ENCODE data around the gene MAP4K2. TPM values are rescaled to one million over a fixed set of nuclear protein-coding genes. Genes with fewer than 3 reads are reported as not detected.
A peak's percentile ranks its signal among the peaks of the same experiment; 100 is the strongest.

MAP4K2 gene
- total RNA-seq, 5 donors from 2014 or later (not counting 1 experiment from before 2014, with no cell fraction given) = 80.9 to 131 (median 102) TPM

DNA sequence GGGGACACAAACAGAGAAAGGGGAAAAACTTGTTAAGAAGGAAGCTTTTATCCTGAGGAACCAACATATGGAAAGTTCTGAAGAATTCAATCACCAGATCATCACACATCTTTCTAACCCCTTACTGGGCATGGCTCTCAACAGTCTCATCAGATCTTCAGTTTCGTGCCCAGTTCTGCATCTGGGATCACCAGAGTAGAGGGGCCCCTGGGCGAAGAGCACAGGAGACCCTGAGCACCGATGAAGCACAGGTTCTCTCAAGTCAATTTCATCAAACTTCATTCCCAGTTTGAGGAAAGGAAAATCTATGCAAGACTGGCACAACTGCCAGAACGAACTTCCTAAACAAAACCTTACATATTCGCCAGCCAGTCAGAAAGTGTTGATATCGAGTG lies 34.7 kb downstream of the MAP4K2 start:
- Histone ChIP-seq H3K36me3 (ENCODE audit: control insufficient read depth in 2 of 2, extremely low read depth in 1 of 2, insufficient read depth in 1 of 2, low read length in 1 of 2) (peaks cover 8 to 87% of the 10 kb centered on the region in 2 donors), H3K4me3 (ENCODE audit: control insufficient read depth in 1 of 2, extremely low read depth in 1 of 2, low read length in 1 of 2) (no peak overlapping the region), H3K27me3 (replicated peaks in 1 of 2; ENCODE audit: control insufficient read depth in 2 of 2, extremely low read depth in 1 of 2, insufficient read depth in 2 of 2, low read length in 1 of 2) (no peaks in the 10 kb centered on the region), H3K9me3 (no peaks in the 10 kb centered on the region), H3K4me1 (ENCODE audit: control insufficient read depth in 1 of 2, extremely low read depth in 1 of 2, insufficient read depth in 2 of 2, low read length in 2 of 2) (peaks cover 57 to 87% of the 10 kb centered on the region in 2 experiments), H3K27ac (ENCODE audit: low read length) (peak overlapping the region; percentile 60)
- POLR2A ChIA-PET = interaction anchor here (0.6 to 0.9 kb wide), 5 partner anchors 8 to 1851 kb away, joined by 3 to 6 read pairs (median 3); partner anchors contain the start of gene SF1 (in 1 of the 2)
- Mint-ChIP-seq H3K4me3 (peak overlapping the region in 1 of 3 donors; percentile 86), H3K27me3 (no peaks in the 10 kb centered on the region), H3K9me3 (no peaks in the 10 kb centered on the region), H3K4me1 (peaks cover 90 to 95% (median 93%) of the 10 kb centered on the region in 3 donors), H3K27ac (peak overlapping the region; percentile 93 to 94), H3K36me3 (peaks cover 81% of the 10 kb centered on the region)
- WGBS (ENCODE audit: insufficient coverage) = 80% methylated on average over 2 of the region's 6 CpGs
- CTCF ChIA-PET = interaction anchor here in 1 of 2 donors (1.3 kb wide), 1 partner anchor 10 kb away, joined by 4 read pairs; the partner anchor contains the start of gene SF1
- no peak for ATAC-seq (replicated peaks in 1 of 4)
- no peak for DNase-seq

GRCh38 chr11:64767344-64768299 lies 35.4 kb downstream of the MAP4K2 start:
- H3K36me3 Mint-ChIP-seq = peaks cover 81% of the 10 kb centered on the region
- ATAC-seq (replicated peaks in 1 of 4) = peak; percentile 22 to 25 (median 24)
- no peaks in the 10 kb centered on the region for H3K9me3 ChIP-seq
- peaks cover 90 to 95% (median 93%) of the 10 kb centered on the region in 3 donors for H3K4me1 Mint-ChIP-seq
- peaks cover 8 to 84% of the 10 kb centered on the region in 2 donors for H3K36me3 ChIP-seq (ENCODE audit: control insufficient read depth in 2 of 2, extremely low read depth in 1 of 2, insufficient read depth in 1 of 2, low read length in 1 of 2)
- peak overlapping the region; percentile 93 to 94 for H3K27ac Mint-ChIP-seq
- POLR2A ChIA-PET = interaction anchor here (0.6 to 0.9 kb wide), 5 partner anchors 9 to 1852 kb away, joined by 3 to 6 read pairs (median 3); partner anchors contain the start of gene SF1 (in 1 of the 2)
- peak overlapping the region in 1 of 2 donors; percentile 3 for H3K4me3 ChIP-seq (ENCODE audit: control insufficient read depth in 1 of 2, extremely low read depth in 1 of 2, low read length in 1 of 2)
- H3K4me1 ChIP-seq (ENCODE audit: control insufficient read depth in 1 of 2, extremely low read depth in 1 of 2, insufficient read depth in 2 of 2, low read length in 2 of 2) = peaks cover 57 to 87% of the 10 kb centered on the region in 2 experiments
- no peaks in the 10 kb centered on the region for H3K27me3 Mint-ChIP-seq
- CTCF ChIA-PET = interaction anchor here in 1 of 2 donors (1.3 kb wide), 1 partner anchor 11 kb away, joined by 4 read pairs; the partner anchor contains the start of gene SF1
- DNase-seq = peak; percentile 57 to 89 (median 79)
- peak overlapping the region; percentile 47 to 86 (median 47) for H3K4me3 Mint-ChIP-seq
- H3K9me3 Mint-ChIP-seq = no peaks in the 10 kb centered on the region
- 9% methylated on average over 9 of the region's 19 CpGs for WGBS (ENCODE audit: insufficient coverage)
- H3K27me3 ChIP-seq (replicated peaks in 1 of 2; ENCODE audit: control insufficient read depth in 2 of 2, extremely low read depth in 1 of 2, insufficient read depth in 2 of 2, low read length in 1 of 2) = no peaks in the 10 kb centered on the region
- peak overlapping the region; percentile 60 for H3K27ac ChIP-seq (ENCODE audit: low read length)

GRCh38 chr11:64766881-64767280 lies 36.1 kb downstream of the MAP4K2 start:
- peaks cover 80% of the 10 kb centered on the region for H3K36me3 Mint-ChIP-seq
- ChIA-PET POLR2A (no interaction called here), CTCF (no interaction called here)
- Histone ChIP-seq H3K4me1 (ENCODE audit: control insufficient read depth in 1 of 2, extremely low read depth in 1 of 2, insufficient read depth in 2 of 2, low read length in 2 of 2) (peaks cover 56 to 91% of the 10 kb centered on the region in 2 experiments), H3K4me3 (ENCODE audit: control insufficient read depth in 1 of 2, extremely low read depth in 1 of 2, low read length in 1 of 2) (no peak overlapping the region), H3K27me3 (replicated peaks in 1 of 2; ENCODE audit: control insufficient read depth in 2 of 2, extremely low read depth in 1 of 2, insufficient read depth in 2 of 2, low read length in 1 of 2) (no peaks in the 10 kb centered on the region), H3K9me3 (no peaks in the 10 kb centered on the region), H3K36me3 (ENCODE audit: control insufficient read depth in 2 of 2, extremely low read depth in 1 of 2, insufficient read depth in 1 of 2, low read length in 1 of 2) (peaks cover 8 to 83% of the 10 kb centered on the region in 2 donors), H3K27ac (ENCODE audit: low read length) (peak overlapping the region; percentile 60)
- ATAC-seq (replicated peaks in 1 of 4) = no peak
- peaks cover 90 to 95% (median 93%) of the 10 kb centered on the region in 3 donors for H3K4me1 Mint-ChIP-seq
- peak overlapping the region in 1 of 3 donors; percentile 86 for H3K4me3 Mint-ChIP-seq
- no peak for DNase-seq
- H3K27ac Mint-ChIP-seq = peak overlapping the region; percentile 93 to 94
- no peaks in the 10 kb centered on the region for H3K9me3 Mint-ChIP-seq
- WGBS (ENCODE audit: insufficient coverage) = 93% methylated on average over 4 of the region's 11 CpGs
- no peaks in the 10 kb centered on the region for H3K27me3 Mint-ChIP-seq

DNA sequence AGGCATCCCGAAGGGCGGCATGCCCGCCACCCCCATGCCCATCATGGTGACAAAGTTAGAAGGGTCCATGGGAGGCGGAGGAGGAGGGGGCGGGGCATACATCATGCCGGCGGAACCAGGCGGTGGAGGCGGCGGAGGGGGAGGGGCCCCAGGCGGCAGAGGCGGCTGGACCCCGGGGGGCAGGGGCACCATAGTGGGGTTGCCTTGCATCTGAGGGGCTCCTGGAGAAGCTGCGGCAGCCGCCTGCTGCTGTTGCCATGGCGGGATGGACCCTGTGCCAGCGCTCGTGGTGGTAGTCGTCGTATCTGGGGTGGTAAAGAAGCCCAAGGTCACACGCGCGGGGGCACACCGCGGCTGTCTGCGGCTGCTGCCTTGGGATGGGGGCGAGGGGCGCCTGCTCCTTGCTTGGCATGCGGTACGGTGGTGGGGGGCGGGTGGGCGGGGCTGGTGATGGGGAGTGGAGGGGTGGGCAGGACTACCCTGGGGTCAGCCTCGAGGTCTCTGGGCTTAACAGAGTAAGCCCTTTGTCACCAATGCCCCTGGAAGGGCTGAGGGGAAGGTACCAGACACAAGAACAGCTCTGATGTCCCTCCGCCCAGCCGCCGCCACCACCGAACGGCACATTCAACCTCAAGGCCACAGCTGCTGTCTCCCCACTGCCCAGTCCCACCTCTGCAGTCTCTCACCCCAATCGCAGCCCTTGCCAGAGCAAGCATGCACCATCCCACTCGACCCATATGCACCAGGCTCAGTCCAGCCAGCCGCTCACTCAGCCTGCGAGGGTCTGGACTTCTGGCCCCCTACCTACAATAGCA lies 37.0 kb downstream of the MAP4K2 start:
- Histone ChIP-seq H3K4me3 (ENCODE audit: control insufficient read depth in 1 of 2, extremely low read depth in 1 of 2, low read length in 1 of 2) (no peak overlapping the region), H3K36me3 (ENCODE audit: control insufficient read depth in 2 of 2, extremely low read depth in 1 of 2, insufficient read depth in 1 of 2, low read length in 1 of 2) (peaks cover 11 to 79% of the 10 kb centered on the region in 2 donors), H3K9me3 (no peaks in the 10 kb centered on the region), H3K4me1 (ENCODE audit: control insufficient read depth in 1 of 2, extremely low read depth in 1 of 2, insufficient read depth in 2 of 2, low read length in 2 of 2) (peaks cover 58 to 96% of the 10 kb centered on the region in 2 experiments), H3K27ac (ENCODE audit: low read length) (no peak overlapping the region), H3K27me3 (replicated peaks in 1 of 2; ENCODE audit: control insufficient read depth in 2 of 2, extremely low read depth in 1 of 2, insufficient read depth in 2 of 2, low read length in 1 of 2) (no peaks in the 10 kb centered on the region)
- WGBS (ENCODE audit: insufficient coverage) = 82% methylated on average over 11 of the region's 42 CpGs
- Mint-ChIP-seq H3K36me3 (peaks cover 72% of the 10 kb centered on the region), H3K27me3 (no peaks in the 10 kb centered on the region), H3K4me1 (peaks cover 90 to 95% (median 92%) of the 10 kb centered on the region in 3 donors), H3K9me3 (no peaks in the 10 kb centered on the region), H3K27ac (peak overlapping the region; percentile 88 to 97), H3K4me3 (peak overlapping the region in 2 of 3 donors; percentile 37 to 86)
- DNase-seq = no peak
- no peak for ATAC-seq (replicated peaks in 1 of 4)
- POLR2A ChIA-PET = interaction anchor here in 1 of 2 donors (0.6 to 1.5 kb wide), 2 partner anchors 9 to 19 kb away, joined by 4 to 12 read pairs; no protein-coding TSS in a partner anchor
- CTCF ChIA-PET = interaction anchor here in 1 of 2 donors (0.9 kb wide), 1 partner anchor 10 kb away, joined by 4 read pairs; no protein-coding TSS in a partner anchor

DNA sequence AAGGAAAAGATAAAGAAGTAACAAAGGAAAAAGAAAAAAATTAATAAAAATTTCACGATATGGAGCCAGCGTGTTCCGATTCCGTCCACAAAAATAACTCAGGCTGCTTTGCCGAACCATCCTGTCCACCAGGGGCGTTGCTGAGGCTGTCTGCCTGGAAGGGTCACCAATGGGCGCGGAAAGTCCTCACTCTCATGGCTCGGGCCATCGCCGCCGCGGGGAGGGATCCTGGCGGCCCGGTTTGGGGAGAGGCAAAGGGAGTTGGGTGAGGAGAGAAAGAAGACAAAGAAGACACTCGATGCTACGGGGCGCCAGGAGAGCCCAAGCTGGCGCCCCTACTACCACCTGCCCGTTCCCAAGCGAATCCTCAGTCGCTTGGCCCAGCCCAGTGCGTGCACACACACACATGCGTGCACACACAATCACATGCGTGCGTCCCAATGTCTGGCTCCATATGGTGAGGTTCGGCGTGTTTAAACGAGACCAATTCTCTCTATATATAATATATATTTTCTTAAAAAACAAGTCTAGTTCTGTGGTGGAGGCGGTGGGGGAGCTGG lies 37.6 kb downstream of the MAP4K2 start:
- Mint-ChIP-seq H3K27ac (peak overlapping the region; percentile 88 to 97), H3K27me3 (no peaks in the 10 kb centered on the region), H3K36me3 (peaks cover 65% of the 10 kb centered on the region), H3K4me3 (peak overlapping the region; percentile 70 to 86 (median 76)), H3K4me1 (peaks cover 90 to 95% (median 92%) of the 10 kb centered on the region in 3 donors), H3K9me3 (no peaks in the 10 kb centered on the region)
- Histone ChIP-seq H3K27me3 (replicated peaks in 1 of 2; ENCODE audit: control insufficient read depth in 2 of 2, extremely low read depth in 1 of 2, insufficient read depth in 2 of 2, low read length in 1 of 2) (no peaks in the 10 kb centered on the region), H3K27ac (ENCODE audit: low read length) (peak overlapping the region; percentile 74), H3K9me3 (no peaks in the 10 kb centered on the region), H3K36me3 (ENCODE audit: control insufficient read depth in 2 of 2, extremely low read depth in 1 of 2, insufficient read depth in 1 of 2, low read length in 1 of 2) (peaks cover 11 to 75% of the 10 kb centered on the region in 2 donors), H3K4me3 (ENCODE audit: control insufficient read depth in 1 of 2, extremely low read depth in 1 of 2, low read length in 1 of 2) (no peak overlapping the region), H3K4me1 (ENCODE audit: control insufficient read depth in 1 of 2, extremely low read depth in 1 of 2, insufficient read depth in 2 of 2, low read length in 2 of 2) (peaks cover 64 to 98% of the 10 kb centered on the region in 2 experiments)
- ChIA-PET CTCF (interaction anchor here in 1 of 2 donors (1.6 kb wide), 1 partner anchor 13 kb away, joined by 8 read pairs; the partner anchor contains the start of gene SF1), POLR2A (interaction anchor here (1.5 to 2.2 kb wide), 2 partner anchors 13 to 18 kb away, joined by 12 to 17 read pairs; partner anchors contain the start of gene SF1 (in 1 of the 2))
- WGBS (ENCODE audit: insufficient coverage) = 93% methylated on average over 8 of the region's 30 CpGs
- DNase-seq = no peak
- no peak for ATAC-seq (replicated peaks in 1 of 4)

Measured in T-cell (primary cell).